Neural cell (in vitro differentiated cells): ENCODE data around the gene CUX1. TPM values are rescaled to one million over a fixed set of nuclear protein-coding genes. Genes with fewer than 3 reads are reported as not detected.

Source experiments
- H2AFZ ChIP-seq: fragments of 200-600, 300-800 bp; sonication (generic), shearing (Covaris generic); 2 replicates; pipeline ENCODE4 v1.6.0; 2014; ENCODE audit warnings: low read depth, mild to moderate bottlenecking, antibody characterized with exemption, low read length, moderate library complexity
- H3F3A ChIP-seq: fragments of 200-600 bp; shearing (Covaris generic); 2 replicates; pipeline ENCODE4 v1.6.1; 2016; ENCODE audit warnings: mild to moderate bottlenecking, moderate library complexity, mixed read lengths, antibody characterized with exemption, low read length; ENCODE audit not compliant: insufficient read depth, poor library complexity, severe bottlenecking
- H3K27ac ChIP-seq: fragments of 200-600, 300-800 bp; sonication (generic), shearing (Covaris generic); 2 replicates; pipeline ENCODE4 v1.5.1; 2014; ENCODE audit warnings: mild to moderate bottlenecking, low read length, moderate library complexity
- H3K27me3 ChIP-seq: fragments of 300-800, 200-600 bp; sonication (generic), shearing (Covaris generic); 2 replicates; pipeline ENCODE4 v1.6.0; 2014; ENCODE audit warnings: mild to moderate bottlenecking, low read depth, low read length, moderate library complexity; ENCODE audit not compliant: insufficient read depth
- H3K36me3 ChIP-seq: fragments of 300-800, 200-600 bp; sonication (generic), shearing (Covaris generic); 2 replicates; pipeline ENCODE4 v1.5.1; 2014; ENCODE audit warnings: mild to moderate bottlenecking, antibody characterized with exemption, low read length, moderate library complexity; ENCODE audit not compliant: insufficient read depth
- H3K4me2 ChIP-seq: fragments of 300-800, 200-600 bp; sonication (generic), shearing (Covaris generic); 2 replicates; pipeline ENCODE4 v1.6.0; 2014; ENCODE audit warnings: mild to moderate bottlenecking, low read length
- H3K4me3 ChIP-seq: fragments of 300-800, 200-600 bp; sonication (generic), shearing (Covaris generic); 2 replicates; pipeline ENCODE4 v1.5.1; 2014; ENCODE audit warnings: mild to moderate bottlenecking, low read length, moderate library complexity
- H3K79me2 ChIP-seq: fragments of 200-600 bp; shearing (Covaris generic); replicated peaks from 2 replicates; pipeline ENCODE4 v1.6.0; 2014; ENCODE audit warnings: mild to moderate bottlenecking, low read length, moderate library complexity; ENCODE audit not compliant: insufficient read depth
- H3K9ac ChIP-seq: fragments of 300-800, 200-600 bp; sonication (generic), shearing (Covaris generic); 2 replicates; pipeline ENCODE4 v1.6.1; 2016; ENCODE audit warnings: mild to moderate bottlenecking, low read length, mixed read lengths
- H3K9me2 ChIP-seq: fragments of 200-600 bp; shearing (Covaris generic); 2 replicates; pipeline ENCODE4 v1.6.1; 2016; ENCODE audit warnings: mild to moderate bottlenecking, low read length, mixed read lengths; ENCODE audit not compliant: insufficient read depth
- H3K9me3 ChIP-seq: fragments of 200-600, 300-800 bp; sonication (generic), shearing (Covaris generic); 2 replicates; pipeline ENCODE4 v1.6.1; 2016; ENCODE audit warnings: mild to moderate bottlenecking, mixed run types, low read length, moderate library complexity, mixed read lengths
- H4K20me1 ChIP-seq: fragments of 200-600 bp; shearing (Covaris generic); 2 replicates; pipeline ENCODE4 v1.6.1; 2016; ENCODE audit warnings: mild to moderate bottlenecking, mixed run types; ENCODE audit not compliant: insufficient read depth
- CTCF ChIP-seq: fragments of 450-650 bp; IDR thresholded peaks from 2 replicates; pipeline ENCODE4 v1.5.1; 2014; ENCODE audit warnings: antibody characterized with exemption, mild to moderate bottlenecking, moderate library complexity; ENCODE audit not compliant: poor library complexity, severe bottlenecking
- EP300 ChIP-seq: fragments of 450-650 bp; conservative IDR thresholded peaks from 2 replicates; pipeline ENCODE4 v1.6.1; 2014; ENCODE audit warnings: antibody characterized with exemption, mild to moderate bottlenecking, moderate library complexity; ENCODE audit not compliant: poor library complexity, severe bottlenecking
- EZH2 ChIP-seq: fragments of 200-600, 300-800 bp; shearing (Covaris generic), sonication (generic); IDR thresholded peaks from 2 replicates; pipeline ENCODE4 v1.6.1; 2014; ENCODE audit warnings: antibody characterized with exemption, low read length, borderline replicate concordance, mild to moderate bottlenecking; ENCODE audit not compliant: insufficient read depth, poor library complexity, severe bottlenecking
- MXI1 ChIP-seq: fragments of 450-650 bp; conservative IDR thresholded peaks from 2 replicates; pipeline ENCODE4 v1.6.1; 2014; ENCODE audit warnings: antibody characterized with exemption, mild to moderate bottlenecking; ENCODE audit not compliant: poor library complexity, severe bottlenecking
- POLR2AphosphoS5 ChIP-seq: IDR thresholded peaks from 2 replicates; pipeline ENCODE4 v1.6.1; 2012
- RAD21 ChIP-seq: fragments of 450-650 bp; conservative IDR thresholded peaks from 2 replicates; pipeline ENCODE4 v1.6.1; 2014; ENCODE audit warnings: antibody characterized with exemption, mild to moderate bottlenecking, moderate library complexity
- REST ChIP-seq: IDR thresholded peaks from 2 replicates; pipeline ENCODE4 v1.6.1; 2012; ENCODE audit warnings: borderline replicate concordance
- SMC3 ChIP-seq: fragments of 450-650 bp; conservative IDR thresholded peaks from 2 replicates; pipeline ENCODE4 v1.6.1; 2014; ENCODE audit warnings: antibody characterized with exemption, mild to moderate bottlenecking, moderate library complexity; ENCODE audit not compliant: poor library complexity
- TAF1 ChIP-seq: IDR thresholded peaks from 2 replicates; pipeline ENCODE4 v1.6.1; 2012; ENCODE audit warnings: low read depth
- polyA plus RNA-seq: library from polyadenylated mRNA; depleted of rRNA; stranded (reverse); fragments of >200 nt; gene quantifications from 2 replicates; pipeline ENCODE4 v1.2.3, GENCODE V29; 2014

The CUX1 gene
- polyA plus RNA-seq, 1 donor from 2014 or later: 26.6 TPM

- Histone ChIP-seq H3K4me3 (no peak overlapping the region), H3K4me2 (no peak overlapping the region), H3K27me3 (no peaks in the 10 kb centered on the region), H3K9ac (no peak overlapping the region), H3K27ac (no peak overlapping the region), H2AFZ (no peak overlapping the region), H3K36me3 (no peaks in the 10 kb centered on the region), H3F3A (no peaks in the 10 kb centered on the region), H3K9me2 (no peaks in the 10 kb centered on the region), H3K79me2 (no peaks in the 10 kb centered on the region), H3K9me3 (no peaks in the 10 kb centered on the region), H4K20me1 (no peaks in the 10 kb centered on the region)
- no peak for TF ChIP-seq EP300
- no peak for TF ChIP-seq RAD21
- no peak for TF ChIP-seq POLR2AphosphoS5
- TF ChIP-seq REST: no peak
- no peak for TF ChIP-seq EZH2
- TF ChIP-seq SMC3: no peak
- TF ChIP-seq MXI1: no peak
- no peak for TF ChIP-seq TAF1
Measured at GRCh38 chr7:102273749-102274712, 456.6 kb downstream of the CUX1 start.

GRCh38 chr7:102275123-102275703 lies 457.8 kb downstream of the CUX1 start:
- Histone ChIP-seq H3K4me3 (no peak overlapping the region), H2AFZ (no peak overlapping the region), H3K9ac (no peak overlapping the region), H3K27me3 (no peaks in the 10 kb centered on the region), H3K27ac (no peak overlapping the region), H3K4me2 (no peak overlapping the region), H3K9me2 (no peaks in the 10 kb centered on the region), H4K20me1 (no peaks in the 10 kb centered on the region), H3F3A (no peaks in the 10 kb centered on the region), H3K36me3 (no peaks in the 10 kb centered on the region), H3K9me3 (no peaks in the 10 kb centered on the region), H3K79me2 (no peaks in the 10 kb centered on the region)
- TF ChIP-seq SMC3 (no peak), EP300 (no peak), REST (no peak), POLR2AphosphoS5 (no peak), RAD21 (no peak), CTCF (no peak), TAF1 (no peak), EZH2 (no peak), MXI1 (no peak)
